ENCODE results near the gene CCSAP. TPM values are rescaled to one million over a fixed set of nuclear protein-coding genes. Genes with fewer than 3 reads are reported as not detected.

CCSAP gene
- polyA plus RNA-seq, 1 of the 3 experiments (the other 2 are of a cell fraction), result 1.8 TPM

- CTCF ChIA-PET, result interaction anchor here (1.0 to 1.3 kb wide), 2 partner anchors 9 to 141 kb away, joined by 3 read pairs; no protein-coding TSS in a partner anchor
- TF ChIP-seq RFX5 (IDR thresholded peaks at IDR 0.05; ENCODE audit: low read length) (no peak), EP300 (IDR thresholded peaks at IDR 0.05; ENCODE audit: borderline replicate concordance in 1 of 2, low read depth in 1 of 2, low read length in 1 of 2) (no peak), MAX (IDR thresholded peaks at IDR 0.05; ENCODE audit: low read depth) (no peak), FOSL2 (IDR thresholded peaks at IDR 0.05; ENCODE audit: borderline replicate concordance, low read depth) (no peak), EZH2phosphoT487 (IDR thresholded peaks at IDR 0.05; ENCODE audit: borderline replicate concordance, low read depth) (no peak), SMC3 (IDR thresholded peaks at IDR 0.05; ENCODE audit: low read depth, low read length) (no peak), GATA2 (CRISPR knock-in tag; IDR thresholded peaks at IDR 0.05) (no peak), CTCF (IDR thresholded peaks at IDR 0.05) (no peak)
Observed at GRCh38 chr1:229340496-229340895, 2.4 kb downstream of the CCSAP start.

GRCh38 chr1:229339520-229339919, 3.3 kb downstream of the CCSAP start:
- no peak for DNase-seq
- no peaks in the 10 kb centered on the region for H4K20me1 ChIP-seq (ENCODE audit: insufficient read depth)
- peaks cover 5 to 20% of the 10 kb centered on the region in 2 experiments; a peak in 3 of 4 replicates for H3K4me1 ChIP-seq (ENCODE audit: control insufficient read depth in 1 of 2, insufficient read depth in 2 of 2, low read depth in 1 of 2, low read length in 1 of 2)
- POLR2A ChIA-PET, result no interaction called here
- H3K27me3 ChIP-seq (ENCODE audit: insufficient read depth), result no peaks in the 10 kb centered on the region
- H3K79me2 ChIP-seq (ENCODE audit: insufficient read depth), result peaks cover 70% of the 10 kb centered on the region
- no peak overlapping the region for H3K9ac ChIP-seq
- no peak overlapping the region for H3K4me3 ChIP-seq (ENCODE audit: low read depth in 2 of 2, low read length in 1 of 2)
- H3K27ac ChIP-seq (ENCODE audit: low read depth in 2 of 2, low read length in 1 of 2), result no peak overlapping the region
- H3K9me3 ChIP-seq, result peaks cover 3% of the 10 kb centered on the region; the same call in 1 of the 2 replicates
- H3F3A ChIP-seq (replicated peaks; ENCODE audit: insufficient read depth), result peaks cover 7% of the 10 kb centered on the region
- peak overlapping the region; percentile 11; the same call in 1 of the 2 replicates for H3K4me2 ChIP-seq
- TF ChIP-seq CHD2 (IDR thresholded peaks at IDR 0.05; ENCODE audit: low read length, partially characterized antibody) (no peak), MAX (IDR thresholded peaks at IDR 0.05; ENCODE audit: low read depth) (no peak), TEAD4 (IDR thresholded peaks at IDR 0.05; ENCODE audit: borderline replicate concordance, insufficient read depth) (no peak), IRF3 (IDR thresholded peaks at IDR 0.05; ENCODE audit: low read depth, low read length) (no peak), USF2 (IDR thresholded peaks at IDR 0.05; ENCODE audit: borderline replicate concordance, low read depth, low read length) (no peak), ELF1 (IDR thresholded peaks at IDR 0.05) (no peak), ZBTB33 (IDR thresholded peaks at IDR 0.05; ENCODE audit: borderline replicate concordance, low read depth) (no peak), JUND (IDR thresholded peaks at IDR 0.05) (no peak), MXI1 (IDR thresholded peaks at IDR 0.05; ENCODE audit: low read depth, low read length) (no peak), CTCF (IDR thresholded peaks at IDR 0.05) (no peak), TAF1 (IDR thresholded peaks at IDR 0.05; ENCODE audit: borderline replicate concordance, low read depth, low read length) (no peak)
- CTCF ChIA-PET, result interaction anchor here (1.0 kb wide), 1 partner anchor 142 kb away, joined by 3 read pairs; no protein-coding TSS in a partner anchor
- H3K9me2 ChIP-seq, result no peaks in the 10 kb centered on the region
- peaks cover 0 to 8% of the 10 kb centered on the region in 2 experiments for H3K36me3 ChIP-seq (replicated peaks in 1 of 2; ENCODE audit: control insufficient read depth in 1 of 2, insufficient read depth in 2 of 2, low read length in 1 of 2)
- 91% methylated on average over 3 of the region's 3 CpGs for WGBS (ENCODE audit: low lambda C conversion rate)
- H2AFZ ChIP-seq (ENCODE audit: low read depth), result no peak overlapping the region; the same call in 1 of the 2 replicates

More at GRCh38 chr1:229340496-229340895, 2.4 kb downstream of the CCSAP start:
- no peaks in the 10 kb centered on the region for H3K9me3 ChIP-seq
- H3K9me2 ChIP-seq, result no peaks in the 10 kb centered on the region
- no peaks in the 10 kb centered on the region for H3K36me3 ChIP-seq (replicated peaks in 1 of 2; ENCODE audit: control insufficient read depth in 1 of 2, insufficient read depth in 2 of 2, low read length in 1 of 2)
- no peaks in the 10 kb centered on the region; the same call in 1 of the 2 replicates for H3K27me3 ChIP-seq (ENCODE audit: insufficient read depth)
- H3K9ac ChIP-seq, result no peak overlapping the region
- H3K4me3 ChIP-seq (ENCODE audit: low read depth in 2 of 2, low read length in 1 of 2), result peak overlapping the region; percentile 6 to 85; a peak in 3 of 4 replicates
- peaks cover 7% of the 10 kb centered on the region for H3F3A ChIP-seq (replicated peaks; ENCODE audit: insufficient read depth)
- no peak for DNase-seq
- no peaks in the 10 kb centered on the region for H4K20me1 ChIP-seq (ENCODE audit: insufficient read depth)
- peaks cover 5 to 19% of the 10 kb centered on the region in 2 experiments; a peak in 3 of 4 replicates for H3K4me1 ChIP-seq (ENCODE audit: control insufficient read depth in 1 of 2, insufficient read depth in 2 of 2, low read depth in 1 of 2, low read length in 1 of 2)
- WGBS (ENCODE audit: low lambda C conversion rate), result 86% methylated on average over 6 of the region's 6 CpGs
- POLR2A ChIA-PET, result no interaction called here
- no peak overlapping the region for H2AFZ ChIP-seq (ENCODE audit: low read depth)
- peak overlapping the region; percentile 92 for H3K4me2 ChIP-seq
- 0 out of 4 replicates have a peak overlapping the region, but pooled peaks of 1 of the 2 experiments have one; percentile 19 for H3K27ac ChIP-seq (ENCODE audit: low read depth in 2 of 2, low read length in 1 of 2)
- H3K79me2 ChIP-seq (ENCODE audit: insufficient read depth), result peaks cover 60% of the 10 kb centered on the region
